GM06990 (cell line): ENCODE data around the gene IGLON5.
A peak's percentile ranks its signal among the peaks of the same experiment; 100 is the strongest.

Experiments
- DNase-seq: peaks from one replicate; pipeline ENCODE4 v3.0.0-alpha.2; 2011; ENCODE audit not compliant: insufficient read length; ENCODE audit errors: extremely low read depth
- H3K27me3 ChIP-seq: replicated peaks from 2 replicates; pipeline ENCODE4 v1.6.0; 2011; ENCODE audit warnings: low read length; ENCODE audit not compliant: control insufficient read depth, insufficient read depth
- H3K36me3 ChIP-seq: 2 replicates; pipeline ENCODE4 v1.5.1; 2011; ENCODE audit warnings: low read length; ENCODE audit not compliant: control insufficient read depth, insufficient read depth
- H3K4me3 ChIP-seq: replicated peaks from 2 replicates; pipeline ENCODE4 v1.5.1; 2011; ENCODE audit warnings: low read depth, mild to moderate bottlenecking, control low read depth, low read length
- TF ChIP-seq, protein P1 (sequence below): IDR thresholded peaks from 2 replicates; pipeline ENCODE4 v1.5.1; 2011; ENCODE audit warnings: low read length, control low read depth, mild to moderate bottlenecking, inconsistent platforms; ENCODE audit not compliant: insufficient read depth, poor library complexity, severe bottlenecking

IGLON5 gene

DNA sequence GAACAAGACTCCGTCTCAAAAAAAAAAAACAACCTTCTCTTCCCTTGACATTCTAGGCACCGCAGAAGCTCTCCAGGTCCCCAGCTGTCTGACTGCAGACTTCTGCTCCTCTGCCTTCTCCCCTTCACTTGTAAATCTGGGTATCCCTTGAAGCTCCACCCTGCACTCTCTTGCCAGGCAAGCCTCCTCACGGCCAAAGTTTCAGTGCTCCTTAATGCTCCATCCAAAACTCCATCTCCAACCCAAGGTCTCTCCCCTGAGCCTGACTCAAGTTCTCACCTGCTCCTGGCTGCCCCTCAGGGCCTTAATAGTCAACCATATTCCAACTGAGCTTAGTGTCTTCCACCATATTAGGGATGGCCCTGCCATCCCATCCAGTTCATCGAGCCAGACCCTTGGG lies 58.8 kb downstream of the IGLON5 start:
- no peak overlapping the region for H3K4me3 ChIP-seq

DNA sequence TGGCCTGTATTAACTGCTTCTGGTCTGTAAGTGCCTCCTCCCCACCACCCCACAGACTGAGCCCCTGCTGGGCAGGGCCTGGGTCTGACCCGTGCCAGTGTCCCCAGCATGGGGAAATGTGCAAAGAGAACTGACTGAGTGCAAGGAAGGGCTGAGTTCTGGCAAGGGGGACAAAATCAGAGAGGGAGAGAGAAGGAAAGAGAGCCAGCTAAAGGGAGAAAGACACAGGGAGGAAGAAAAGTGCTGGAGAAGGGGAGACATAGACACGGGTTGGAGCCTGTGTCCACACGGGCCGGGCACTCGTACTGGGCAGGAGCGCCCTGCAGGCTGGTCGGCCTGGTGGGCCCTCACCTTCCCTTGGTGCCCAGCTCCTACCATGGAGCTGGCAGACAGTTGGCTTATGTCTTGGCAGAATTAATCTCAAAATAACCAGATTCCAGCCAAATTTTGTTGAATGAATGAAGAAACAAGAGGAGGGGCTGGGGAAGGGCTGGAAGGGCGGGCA lies 59.8 kb downstream of the IGLON5 start:
- Histone ChIP-seq H3K27me3 (no peaks in the 10 kb centered on the region), H3K36me3 (no peaks in the 10 kb centered on the region), H3K4me3 (no peak overlapping the region)
- TF ChIP-seq, protein P1, sequence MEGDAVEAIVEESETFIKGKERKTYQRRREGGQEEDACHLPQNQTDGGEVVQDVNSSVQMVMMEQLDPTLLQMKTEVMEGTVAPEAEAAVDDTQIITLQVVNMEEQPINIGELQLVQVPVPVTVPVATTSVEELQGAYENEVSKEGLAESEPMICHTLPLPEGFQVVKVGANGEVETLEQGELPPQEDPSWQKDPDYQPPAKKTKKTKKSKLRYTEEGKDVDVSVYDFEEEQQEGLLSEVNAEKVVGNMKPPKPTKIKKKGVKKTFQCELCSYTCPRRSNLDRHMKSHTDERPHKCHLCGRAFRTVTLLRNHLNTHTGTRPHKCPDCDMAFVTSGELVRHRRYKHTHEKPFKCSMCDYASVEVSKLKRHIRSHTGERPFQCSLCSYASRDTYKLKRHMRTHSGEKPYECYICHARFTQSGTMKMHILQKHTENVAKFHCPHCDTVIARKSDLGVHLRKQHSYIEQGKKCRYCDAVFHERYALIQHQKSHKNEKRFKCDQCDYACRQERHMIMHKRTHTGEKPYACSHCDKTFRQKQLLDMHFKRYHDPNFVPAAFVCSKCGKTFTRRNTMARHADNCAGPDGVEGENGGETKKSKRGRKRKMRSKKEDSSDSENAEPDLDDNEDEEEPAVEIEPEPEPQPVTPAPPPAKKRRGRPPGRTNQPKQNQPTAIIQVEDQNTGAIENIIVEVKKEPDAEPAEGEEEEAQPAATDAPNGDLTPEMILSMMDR = no peak
- no peak for DNase-seq

More for the DNA sequence above, 58.8 kb downstream of the IGLON5 start:
- H3K36me3 ChIP-seq = no peaks in the 10 kb centered on the region
- no peak for DNase-seq
- no peaks in the 10 kb centered on the region for H3K27me3 ChIP-seq
- TF ChIP-seq, protein P1 = no peak

DNA sequence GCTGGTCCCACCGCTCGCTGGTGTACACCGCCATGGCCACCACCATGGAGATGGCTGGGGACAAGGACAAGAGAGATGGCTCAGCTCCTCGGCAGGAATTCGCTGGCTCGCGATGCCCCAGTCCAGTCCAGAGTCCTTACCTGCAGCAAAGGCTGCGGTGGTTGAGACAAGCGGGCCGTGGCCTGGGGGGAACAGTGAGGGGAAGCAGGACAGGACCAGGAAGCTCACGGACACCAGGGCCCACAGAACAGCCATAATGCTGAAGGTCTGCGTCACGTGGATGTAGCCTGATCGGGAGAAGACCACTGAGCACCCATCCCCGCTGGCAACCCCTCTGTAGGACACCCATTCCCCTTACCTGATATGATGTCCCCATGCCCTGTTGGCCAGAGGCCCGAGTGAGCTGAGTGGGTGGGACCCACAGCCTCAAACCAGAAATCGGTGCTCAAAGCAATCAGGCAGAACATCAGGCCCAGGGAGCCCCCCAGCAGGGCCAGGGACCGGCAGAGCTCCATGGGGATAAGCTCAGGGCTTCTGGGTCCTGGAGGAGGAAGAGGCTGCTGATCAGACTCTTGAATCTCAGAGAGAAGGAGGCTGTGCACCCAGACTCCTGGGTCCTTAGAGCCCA lies 60.7 kb downstream of the IGLON5 start:
- TF ChIP-seq, protein P1 = no peak
- Histone ChIP-seq H3K4me3 (no peak overlapping the region), H3K27me3 (no peaks in the 10 kb centered on the region), H3K36me3 (no peaks in the 10 kb centered on the region)
- DNase-seq = no peak

DNA sequence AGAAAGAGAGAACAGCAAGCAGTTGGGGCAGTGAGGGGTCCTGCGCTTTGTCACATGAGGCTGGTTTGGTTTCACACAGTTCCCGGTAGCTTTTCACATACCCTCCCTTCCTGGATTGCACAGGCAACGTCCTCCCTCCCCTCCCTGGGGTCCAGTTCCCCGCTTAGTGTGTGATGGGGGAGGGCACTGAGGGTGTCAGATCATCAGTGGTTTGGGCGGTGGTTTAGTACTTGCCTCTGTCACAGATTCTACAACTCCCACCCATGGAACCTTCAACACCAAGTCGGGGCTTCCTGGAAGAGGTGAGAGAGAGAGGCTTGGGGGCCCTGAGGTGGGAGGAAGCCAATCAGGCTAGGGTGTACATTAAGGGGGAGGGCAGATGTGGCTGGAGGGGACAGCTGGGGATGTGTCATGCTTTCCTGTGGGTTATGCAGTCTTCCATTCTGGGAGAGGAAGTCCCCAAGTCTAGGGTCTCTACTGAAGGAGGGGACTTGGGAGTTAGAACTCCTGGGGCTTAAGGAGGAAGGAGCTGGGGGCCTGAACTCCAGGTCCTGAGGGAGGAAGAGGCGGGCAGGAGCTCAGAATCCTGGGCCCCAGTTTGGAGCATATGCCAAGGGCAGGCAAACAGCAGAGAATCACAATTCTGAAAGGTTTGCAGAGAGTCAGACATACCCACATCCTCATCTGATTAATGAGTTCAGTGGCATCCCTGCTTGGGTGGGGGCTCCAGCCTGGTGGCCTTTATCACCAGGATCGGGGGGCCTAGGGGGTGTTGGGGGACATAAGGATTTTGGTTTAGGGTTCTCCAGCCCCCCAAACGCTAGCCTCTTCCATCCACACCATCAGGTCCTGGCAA lies 61.4 kb downstream of the IGLON5 start, which contains the start of gene NKG7:
Gene NKG7, minus strand, starts transcription at position 6 of the 856 bp plus-strand sequence. CDS start 119 bp downstream, outside the sequence.
- Histone ChIP-seq H3K4me3 (no peak within 1 kb of the TSS), H3K36me3 (no peaks in the 10 kb centered on the region), H3K27me3 (no peaks in the 10 kb centered on the region)
- TF ChIP-seq, protein P1 = no peak
- peak; percentile 68 for DNase-seq

DNA sequence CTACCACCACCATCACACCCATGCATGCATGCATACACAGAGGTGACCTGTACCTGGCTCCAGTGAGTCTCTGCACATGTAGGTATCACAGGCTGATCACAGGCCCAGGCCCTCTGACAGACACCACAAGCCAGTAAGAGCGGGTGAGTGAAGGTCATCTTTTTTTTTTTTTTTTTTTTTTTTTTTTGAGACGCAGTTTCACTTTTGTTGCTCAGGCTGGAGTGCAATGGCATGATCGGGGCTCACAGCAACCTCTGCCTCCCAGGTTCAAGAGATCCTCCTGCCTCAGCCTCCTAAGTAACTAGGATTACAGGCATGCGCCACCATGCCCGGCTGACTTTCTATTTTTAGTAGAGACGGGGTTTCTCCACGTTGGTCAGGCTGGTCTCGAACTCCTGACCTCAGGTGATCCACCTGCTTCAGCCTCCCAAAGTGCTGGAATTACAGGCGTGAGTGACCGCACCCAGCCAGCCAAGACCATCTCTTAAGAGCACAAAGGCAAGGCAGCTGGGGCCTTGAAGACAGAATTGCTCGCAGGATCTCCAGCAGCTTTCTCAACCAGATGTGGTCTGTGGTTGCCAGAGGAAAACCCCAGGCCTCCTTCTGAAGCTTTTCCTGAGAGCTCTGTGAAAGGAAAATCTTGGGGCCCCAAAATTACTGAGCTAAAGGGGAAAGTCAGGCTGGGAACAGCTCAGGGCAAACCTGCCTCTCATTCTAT lies 64.2 kb downstream of the IGLON5 start:
- H3K27me3 ChIP-seq = no peaks in the 10 kb centered on the region
- no peak overlapping the region for H3K4me3 ChIP-seq
- H3K36me3 ChIP-seq = no peaks in the 10 kb centered on the region
- TF ChIP-seq, protein P1 = no peak
- DNase-seq = peak; percentile 48
